ENCODE data around the gene RPS6KA2.

Gene RPS6KA2

GRCh38 chr6:166567107-166567506, 59.9 kb downstream of the RPS6KA2 start:
- DNase-seq = no peak

GRCh38 chr6:166566026-166567011, 60.7 kb downstream of the RPS6KA2 start:
- DNase-seq = no peak

DNA sequence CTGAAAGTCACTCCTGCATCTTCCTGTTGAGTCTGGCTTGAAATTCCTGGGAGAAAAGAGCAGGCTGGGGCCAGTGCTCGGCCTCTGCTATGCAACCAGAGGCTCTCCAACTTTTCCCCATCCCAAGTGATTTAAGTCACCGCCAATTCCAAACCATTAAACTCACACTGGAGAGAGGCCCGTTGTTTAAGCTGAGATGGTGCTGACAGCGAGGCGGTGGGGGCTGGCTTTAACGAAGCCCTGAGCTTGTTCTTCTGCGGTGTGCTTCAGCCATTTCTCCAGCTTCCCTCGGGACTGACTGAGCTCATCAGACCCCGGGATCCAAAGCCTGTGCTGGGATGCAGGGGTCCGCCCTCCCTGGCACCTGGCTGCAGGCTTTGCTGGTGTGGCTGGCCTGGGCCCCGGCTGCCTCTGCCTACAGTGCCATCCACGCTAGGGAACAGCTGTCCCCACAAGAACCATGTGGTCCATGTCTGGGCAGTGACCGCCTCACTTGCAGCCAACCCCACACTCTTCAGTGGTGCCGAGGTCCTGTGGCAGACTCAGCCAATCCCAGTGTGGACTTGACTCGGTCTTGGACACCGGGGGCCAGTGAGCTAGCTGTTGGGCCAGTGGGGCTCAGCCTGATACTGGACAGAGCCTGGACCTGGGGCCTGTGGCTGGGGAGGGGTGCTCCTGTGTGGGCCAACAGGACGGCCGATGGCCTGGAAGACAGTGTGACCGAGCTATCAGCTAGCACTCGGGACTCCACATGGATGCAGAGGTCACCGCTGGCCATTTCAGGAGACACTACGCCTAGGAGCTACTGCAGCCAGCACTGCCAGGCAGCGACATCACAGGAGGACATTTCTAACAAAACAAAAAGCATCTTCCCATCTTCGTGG, 61.7 kb downstream of the RPS6KA2 start:
- no peak for DNase-seq

DNA sequence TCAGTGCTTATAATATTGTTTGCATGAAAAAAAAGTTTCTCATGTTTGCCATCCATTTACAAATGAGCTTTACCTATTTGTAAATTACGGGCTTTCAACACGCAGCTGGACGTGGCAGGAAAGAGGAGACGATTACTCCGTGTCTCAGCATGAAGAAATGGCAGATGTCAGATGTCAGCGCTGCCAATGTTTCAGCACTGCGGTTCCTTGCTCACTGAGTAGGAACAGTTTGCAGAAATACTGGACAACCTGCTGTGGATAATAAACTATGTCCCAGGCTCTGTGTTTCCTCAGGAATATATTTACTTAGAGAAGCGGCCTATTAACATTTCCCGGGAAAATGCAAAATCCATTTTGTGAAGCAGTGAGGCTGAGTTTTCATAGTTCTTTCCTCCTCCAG, 63.2 kb downstream of the RPS6KA2 start:
- no peak for DNase-seq

- no peak for DNase-seq
Measured at GRCh38 chr6:166563200-166563599, 63.9 kb downstream of the RPS6KA2 start.

GRCh38 chr6:166562726-166563125, 64.3 kb downstream of the RPS6KA2 start:
- no peak for DNase-seq

- DNase-seq = no peak
Measured at GRCh38 chr6:166561771-166562359, 65.2 kb downstream of the RPS6KA2 start.

- DNase-seq = no peak
Measured at GRCh38 chr6:166560222-166560621, 66.8 kb downstream of the RPS6KA2 start.

DNA sequence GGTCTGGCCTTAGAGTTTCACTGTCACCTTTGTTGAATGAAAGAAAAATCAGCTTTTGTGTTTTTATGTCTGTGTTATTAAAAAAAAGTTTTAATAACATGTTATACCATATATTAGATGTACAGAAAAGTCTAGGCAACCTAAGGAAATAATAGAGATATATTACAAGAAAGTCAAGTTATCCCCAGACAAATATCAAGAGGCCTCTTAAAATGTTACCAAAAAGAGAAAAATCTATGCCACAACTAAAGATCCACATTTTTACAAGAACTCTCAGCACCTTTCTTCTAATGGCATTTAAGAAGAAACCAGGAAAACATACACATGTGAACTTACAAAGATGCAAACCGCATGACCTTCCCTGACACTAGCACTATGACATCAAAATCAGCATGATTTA, 67.4 kb downstream of the RPS6KA2 start:
- no peak for DNase-seq

- no peak for DNase-seq
Measured at GRCh38 chr6:166559211-166559610, 67.8 kb downstream of the RPS6KA2 start.

DNA sequence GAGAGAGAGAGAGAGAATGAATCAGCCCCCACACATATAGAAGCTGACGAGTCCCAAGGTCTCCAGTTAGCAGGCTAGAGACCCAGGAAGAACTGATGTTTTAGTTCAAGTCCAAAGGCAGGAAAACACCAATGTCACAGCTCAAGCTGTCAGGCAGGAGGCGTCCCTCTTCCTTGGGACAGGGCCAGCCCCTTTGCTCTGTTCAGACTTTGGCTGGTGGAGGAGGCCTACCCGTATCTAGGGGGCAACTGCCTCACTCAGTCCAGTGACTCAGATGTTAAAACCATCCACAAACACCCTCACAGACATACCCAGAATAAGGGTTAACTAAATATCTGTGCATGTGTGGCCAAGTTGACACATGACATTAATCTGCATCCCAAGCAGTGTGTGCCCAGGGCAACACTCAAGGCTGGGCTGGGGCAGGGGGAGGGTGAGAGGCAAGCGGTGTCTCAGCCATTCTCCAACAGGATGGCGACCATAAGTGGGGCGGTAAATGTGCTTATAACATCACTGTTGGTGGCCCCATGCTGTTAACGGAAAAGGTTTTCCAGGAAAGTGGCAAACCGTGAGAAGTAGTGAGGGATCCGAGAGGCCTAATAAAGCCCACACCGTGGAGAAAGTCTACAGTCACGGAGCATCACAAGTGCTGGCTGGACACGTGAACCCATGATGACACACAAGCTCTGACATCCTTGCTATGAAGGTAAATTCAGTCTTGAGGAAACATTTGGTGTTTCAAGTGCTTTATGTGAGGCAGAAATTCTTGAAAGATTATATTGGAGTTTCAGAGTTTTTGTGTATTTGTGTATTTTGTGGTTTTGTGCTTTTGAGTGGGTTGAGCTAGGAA, 68.7 kb downstream of the RPS6KA2 start:
- DNase-seq = no peak

GRCh38 chr6:166556863-166557322, 70.2 kb downstream of the RPS6KA2 start:
- peak; percentile 29 for DNase-seq

- no peak for DNase-seq
Measured at GRCh38 chr6:166556336-166556735, 70.7 kb downstream of the RPS6KA2 start.

- DNase-seq = no peak
Measured at GRCh38 chr6:166555086-166555485, 72.0 kb downstream of the RPS6KA2 start.

DNA sequence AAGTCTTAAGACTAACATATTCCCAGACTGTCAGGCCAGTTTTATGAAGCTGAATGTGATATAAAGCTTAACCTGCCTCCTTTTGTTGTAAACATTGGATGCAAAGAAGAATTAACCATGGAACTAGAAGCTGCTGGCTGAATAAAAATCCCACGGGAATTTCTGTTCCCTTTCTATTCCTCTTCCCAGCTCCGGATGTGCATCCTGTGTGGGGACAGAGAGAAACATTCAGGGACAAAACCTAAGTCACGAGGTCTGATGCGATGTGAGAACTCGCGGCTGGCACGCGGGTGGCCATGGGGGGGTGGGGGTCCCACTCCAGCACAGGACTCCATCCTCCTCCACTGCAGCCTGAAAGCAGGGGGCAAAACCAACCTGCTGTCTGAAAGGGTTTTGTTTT, 72.7 kb downstream of the RPS6KA2 start:
- no peak for DNase-seq

- DNase-seq = no peak
Measured at GRCh38 chr6:166553563-166554271, 73.3 kb downstream of the RPS6KA2 start.

- no peak for DNase-seq
Measured at GRCh38 chr6:166552600-166552999, 74.5 kb downstream of the RPS6KA2 start.

- DNase-seq = no peak
Measured at GRCh38 chr6:166551754-166552495, 75.1 kb downstream of the RPS6KA2 start.

DNA sequence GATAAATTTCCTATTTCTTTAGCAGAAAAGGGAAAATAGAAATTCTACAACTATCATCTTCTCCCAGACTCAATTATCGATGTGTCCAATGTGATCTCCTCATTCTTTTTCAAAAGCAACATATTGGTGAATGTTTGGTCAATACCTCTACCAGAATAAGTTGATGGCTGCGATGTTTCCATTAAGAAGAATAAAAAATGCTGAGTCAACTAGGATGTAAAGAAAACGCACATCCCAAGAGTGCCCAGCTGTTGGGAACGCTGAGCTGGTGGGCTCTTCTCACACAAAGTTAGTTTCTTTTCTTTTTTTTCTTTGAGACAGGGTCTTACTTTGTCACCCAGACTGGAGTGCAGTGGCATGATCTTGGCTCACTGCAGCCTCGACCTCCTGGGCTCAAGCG, 80.4 kb downstream of the RPS6KA2 start:
- no peak for DNase-seq

GRCh38 chr6:166545156-166546034, 81.7 kb downstream of the RPS6KA2 start:
- no peak for DNase-seq
